WI38 (cell line): Measurements from ENCODE around the gene HSD17B13.
"Not testable (repeated sequence)": the region's sequence is repeated elsewhere in the genome, so short reads cannot be mapped to it uniquely, and the experiment has no call there.

ENCODE experiments used
- H3K4me3 ChIP-seq: 2 replicates; pipeline ENCODE4 v1.5.1; 2011; ENCODE audit warnings: low read depth, mild to moderate bottlenecking, control low read depth, low read length
- CTCF ChIP-seq: IDR thresholded peaks from 2 replicates; pipeline ENCODE4 v1.5.1; 2012; ENCODE audit warnings: low read depth, mild to moderate bottlenecking, control low read depth, low read length

HSD17B13 gene

GRCh38 chr4:87304745-87305432, 17.8 kb downstream of the HSD17B13 start:
- no peak overlapping the region for H3K4me3 ChIP-seq
- TF ChIP-seq CTCF = no peak

GRCh38 chr4:87299898-87300297, 22.8 kb downstream of the HSD17B13 start:
- TF ChIP-seq CTCF = no peak
- no peak overlapping the region for H3K4me3 ChIP-seq

DNA sequence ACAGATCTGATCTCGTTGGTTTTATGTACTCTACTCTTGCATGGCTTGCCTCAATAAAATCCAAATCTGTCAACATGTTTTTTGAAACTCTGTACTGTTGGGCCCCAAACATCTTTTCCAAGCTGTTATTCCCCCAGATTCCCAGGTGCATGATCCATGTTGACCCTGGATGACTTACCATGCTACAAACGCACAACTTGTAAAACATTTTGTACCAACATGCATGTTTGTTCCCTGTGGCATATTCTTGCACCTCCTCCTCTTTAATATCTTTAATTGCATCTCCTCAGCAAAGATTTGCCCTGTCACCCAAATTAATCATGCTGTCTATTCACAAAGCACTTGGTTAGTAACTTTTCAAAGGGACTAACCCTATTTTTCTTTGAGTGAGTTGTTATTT, 24.3 kb downstream of the HSD17B13 start:
- no peak for TF ChIP-seq CTCF
- H3K4me3 ChIP-seq = no peak overlapping the region

DNA sequence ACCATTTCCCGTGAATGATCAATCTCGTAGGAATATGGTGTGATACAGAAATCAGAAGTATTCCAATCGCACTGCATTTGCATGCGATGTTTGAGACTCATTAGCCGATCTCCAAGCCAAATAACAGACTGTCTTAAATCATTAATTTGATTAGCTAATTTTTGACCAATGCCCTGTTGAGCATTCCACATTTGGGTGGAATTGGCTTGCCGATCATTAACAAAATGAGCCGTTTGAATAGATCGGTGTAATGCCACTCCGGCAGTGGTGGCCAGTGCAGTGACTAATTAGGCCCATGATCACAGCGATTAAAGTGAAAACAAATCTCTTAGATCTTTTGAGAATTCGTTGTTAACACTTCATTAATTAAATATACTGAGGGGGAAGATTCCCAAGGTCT, 27.8 kb downstream of the HSD17B13 start:
- H3K4me3 ChIP-seq = not testable (repeated sequence)

GRCh38 chr4:87293889-87294288, 28.8 kb downstream of the HSD17B13 start:
- H3K4me3 ChIP-seq = not testable (repeated sequence)

DNA sequence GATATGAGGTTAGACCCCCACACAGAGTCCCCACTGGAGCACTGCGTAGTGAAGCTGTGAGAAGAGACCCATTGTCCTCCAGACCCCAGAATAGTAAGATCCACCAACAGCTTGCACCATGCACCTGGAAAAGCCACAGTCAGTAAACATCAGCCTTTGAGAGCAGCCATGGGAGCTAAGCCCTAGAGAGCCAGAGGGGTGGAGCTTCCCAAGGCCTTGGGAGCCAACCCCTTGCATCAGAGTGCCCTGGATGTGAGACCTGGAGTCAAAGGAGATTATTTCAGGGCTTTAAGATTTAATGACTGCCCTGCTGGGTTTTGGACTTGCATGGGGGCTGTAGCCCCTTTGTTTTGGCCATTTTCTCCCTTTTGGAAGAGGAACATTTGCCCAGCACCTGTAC, 35.7 kb downstream of the HSD17B13 start:
- TF ChIP-seq CTCF = no peak

GRCh38 chr4:87284268-87284667, 38.4 kb downstream of the HSD17B13 start:
- H3K4me3 ChIP-seq = not testable (repeated sequence)

More for the DNA sequence above, 35.7 kb downstream of the HSD17B13 start:
- no peak overlapping the region for H3K4me3 ChIP-seq

DNA sequence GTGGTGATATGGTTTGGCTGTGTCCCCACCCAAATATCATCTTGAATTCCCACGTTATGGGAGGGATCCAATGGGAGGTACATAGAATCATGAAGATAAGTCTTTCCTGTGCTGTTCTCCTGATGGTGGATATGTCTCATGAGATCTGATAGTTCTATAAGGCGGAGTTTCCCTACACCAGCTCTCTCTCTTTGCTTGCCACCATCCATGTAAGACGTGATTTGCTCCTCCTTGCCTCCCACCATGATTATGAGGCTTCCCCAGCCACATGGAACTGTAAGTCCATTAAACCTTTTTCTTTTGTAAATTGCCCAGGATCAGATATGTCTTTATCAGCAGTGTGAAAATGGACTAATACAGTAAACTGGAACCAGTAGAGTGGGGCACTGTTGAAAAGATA, 39.5 kb downstream of the HSD17B13 start:
- H3K4me3 ChIP-seq = no peak overlapping the region
- TF ChIP-seq CTCF = no peak

- TF ChIP-seq CTCF = no peak
- no peak overlapping the region for H3K4me3 ChIP-seq
These were observed 41.1 kb downstream of the HSD17B13 start for GRCh38 chr4:87281603-87282002.
